ENCODE data around the gene SEC16A. TPM values are rescaled to one million over a fixed set of nuclear protein-coding genes. Genes with fewer than 3 reads are reported as not detected.

SEC16A gene
- total and polyA plus RNA-seq, 2 donors (not counting 3 experiments of a cell fraction or from before 2014, with no cell fraction given): 34.5 to 80.6 TPM

GRCh38 chr9:136531904-136532798 is 49.3 kb upstream of the SEC16A start:
- no peaks in the 10 kb centered on the region for H3K27me3 ChIP-seq (ENCODE audit: control insufficient read depth in 2 of 2, insufficient read depth in 2 of 2, low read length in 2 of 2)
- H2AFZ ChIP-seq (ENCODE audit: low read depth, low read length): no peak overlapping the region
- H3K9me1 ChIP-seq (replicated peaks; ENCODE audit: control insufficient read depth, extremely low read depth, insufficient read depth, low read length): no peaks in the 10 kb centered on the region
- no peak overlapping the region for H3K4me2 ChIP-seq (ENCODE audit: insufficient read depth, low read length)
- no TSS peak for BruUV-seq (replicated peaks)
- H3K27ac ChIP-seq (ENCODE audit: insufficient read depth, low read depth, low read length): peak overlapping the region; percentile 84
- no peak for FAIRE-seq
- H3K4me1 ChIP-seq (ENCODE audit: control insufficient read depth, extremely low read depth, insufficient read depth, low read length): peaks cover 57% of the 10 kb centered on the region
- H3K9ac ChIP-seq (replicated peaks; ENCODE audit: extremely low read depth, insufficient read depth, low read length): peak overlapping the region; percentile 5
- intact Hi-C loops (cut with micrococcal nuclease): loop anchor here (2.0 kb wide), 1 partner anchor 13 kb away; no protein-coding TSS in a partner anchor
- no peak overlapping the region for H3K4me3 ChIP-seq (replicated peaks in 1 of 3; ENCODE audit: insufficient read depth in 1 of 3, low read depth in 1 of 3, low read length in 3 of 3)
- no peak for DNase-seq (ENCODE audit: low read depth, low spot score)
- dilution Hi-C loops (cut with MboI; ENCODE audit: extremely low pct_ligation_motif_present, low sequenced_read_pairs): no loop called here
- H3K36me3 ChIP-seq (ENCODE audit: control insufficient read depth in 2 of 2, extremely low read depth in 1 of 2, insufficient read depth in 2 of 2, low read length in 2 of 2): peaks cover under 1 to 23% of the 10 kb centered on the region in 2 experiments
- no peaks in the 10 kb centered on the region for H3K9me3 ChIP-seq (replicated peaks; ENCODE audit: control insufficient read depth, insufficient read depth, low read length)
- TF ChIP-seq POLR2AphosphoS5 (IDR thresholded peaks at IDR 0.05; ENCODE audit: insufficient read depth, low read depth, low read length): no peak
- POLR2A ChIA-PET: no interaction called here
- peaks cover 94% of the 10 kb centered on the region for H3K79me2 ChIP-seq (ENCODE audit: control insufficient read depth, insufficient read depth, low read length)
- H4K20me1 ChIP-seq (replicated peaks; ENCODE audit: control insufficient read depth, extremely low read depth, insufficient read depth, low read length): no peaks in the 10 kb centered on the region
- CTCF ChIA-PET: interaction anchor here (1.0 to 1.3 kb wide), 2 partner anchors 93 to 99 kb away, joined by 3 read pairs; no protein-coding TSS in a partner anchor

GRCh38 chr9:136531186-136531903 is 48.5 kb upstream of the SEC16A start:
- Histone ChIP-seq H3K9ac (replicated peaks; ENCODE audit: extremely low read depth, insufficient read depth, low read length) (no peak overlapping the region), H3K27me3 (ENCODE audit: control insufficient read depth in 2 of 2, insufficient read depth in 2 of 2, low read length in 2 of 2) (no peaks in the 10 kb centered on the region), H3K36me3 (ENCODE audit: control insufficient read depth in 2 of 2, extremely low read depth in 1 of 2, insufficient read depth in 2 of 2, low read length in 2 of 2) (peaks cover 6 to 15% of the 10 kb centered on the region in 2 experiments), H3K9me3 (replicated peaks; ENCODE audit: control insufficient read depth, insufficient read depth, low read length) (no peaks in the 10 kb centered on the region), H4K20me1 (replicated peaks; ENCODE audit: control insufficient read depth, extremely low read depth, insufficient read depth, low read length) (no peaks in the 10 kb centered on the region), H3K4me1 (ENCODE audit: control insufficient read depth, extremely low read depth, insufficient read depth, low read length) (peaks cover 57% of the 10 kb centered on the region), H3K79me2 (ENCODE audit: control insufficient read depth, insufficient read depth, low read length) (peaks cover 94% of the 10 kb centered on the region), H3K9me1 (replicated peaks; ENCODE audit: control insufficient read depth, extremely low read depth, insufficient read depth, low read length) (no peaks in the 10 kb centered on the region), H3K4me3 (replicated peaks in 1 of 3; ENCODE audit: insufficient read depth in 1 of 3, low read depth in 1 of 3, low read length in 3 of 3) (no peak overlapping the region), H2AFZ (ENCODE audit: low read depth, low read length) (no peak overlapping the region), H3K27ac (ENCODE audit: insufficient read depth, low read depth, low read length) (peak overlapping the region; percentile 84), H3K4me2 (ENCODE audit: insufficient read depth, low read length) (no peak overlapping the region)
- DNase-seq (ENCODE audit: low read depth, low spot score) (no peak), FAIRE-seq (no peak)
- dilution Hi-C loops (cut with MboI; ENCODE audit: extremely low pct_ligation_motif_present, low sequenced_read_pairs) (no loop called here), intact Hi-C loops (cut with micrococcal nuclease) (loop anchor here (2.0 kb wide), 1 partner anchor 13 kb away; no protein-coding TSS in a partner anchor)
- ChIA-PET CTCF (interaction anchor here (1.0 to 1.3 kb wide), 2 partner anchors 94 to 100 kb away, joined by 3 read pairs; no protein-coding TSS in a partner anchor), POLR2A (interaction anchor here (1.8 kb wide), 1 partner anchor 11 kb away, joined by 9 read pairs; no protein-coding TSS in a partner anchor)
- TF ChIP-seq POLR2AphosphoS5 (IDR thresholded peaks at IDR 0.05; ENCODE audit: insufficient read depth, low read depth, low read length) (no peak), FOS (IDR thresholded peaks at IDR 0.05; ENCODE audit: borderline replicate concordance, insufficient read depth, low read length) (no peak), POLR2A (IDR thresholded peaks at IDR 0.05; ENCODE audit: low read depth, low read length) (no peak), MAX (IDR thresholded peaks at IDR 0.05; ENCODE audit: insufficient read depth, insufficient read length) (no peak), EZH2 (IDR thresholded peaks at IDR 0.05; ENCODE audit: borderline replicate concordance, low read depth, low read length, severe bottlenecking) (no peak), MYC (IDR thresholded peaks at IDR 0.05; ENCODE audit: low read depth, low read length) (no peak), GATA2 (IDR thresholded peaks at IDR 0.05; ENCODE audit: insufficient read depth, insufficient read length, low read depth, low read length) (no peak), CTCF (IDR thresholded peaks at IDR 0.05; ENCODE audit: extremely low read depth in 1 of 2, insufficient read depth in 1 of 2, low read depth in 1 of 2, low read length in 2 of 2) (no peak), JUN (IDR thresholded peaks at IDR 0.05; ENCODE audit: borderline replicate concordance, insufficient read depth, insufficient read length, low read depth) (no peak)
- BruUV-seq (replicated peaks): no TSS peak

Data from endothelial cell of umbilical vein (primary cell).